Measurements from ENCODE around the gene PLTP. TPM values are rescaled to one million over a fixed set of nuclear protein-coding genes. Genes with fewer than 3 reads are reported as not detected.

PLTP gene
- total and polyA plus RNA-seq, 2 of the 13 experiments (the other 11 are each of a cell fraction or from before 2014, with no cell fraction given), result 16.9 to 28.6 TPM

DNA sequence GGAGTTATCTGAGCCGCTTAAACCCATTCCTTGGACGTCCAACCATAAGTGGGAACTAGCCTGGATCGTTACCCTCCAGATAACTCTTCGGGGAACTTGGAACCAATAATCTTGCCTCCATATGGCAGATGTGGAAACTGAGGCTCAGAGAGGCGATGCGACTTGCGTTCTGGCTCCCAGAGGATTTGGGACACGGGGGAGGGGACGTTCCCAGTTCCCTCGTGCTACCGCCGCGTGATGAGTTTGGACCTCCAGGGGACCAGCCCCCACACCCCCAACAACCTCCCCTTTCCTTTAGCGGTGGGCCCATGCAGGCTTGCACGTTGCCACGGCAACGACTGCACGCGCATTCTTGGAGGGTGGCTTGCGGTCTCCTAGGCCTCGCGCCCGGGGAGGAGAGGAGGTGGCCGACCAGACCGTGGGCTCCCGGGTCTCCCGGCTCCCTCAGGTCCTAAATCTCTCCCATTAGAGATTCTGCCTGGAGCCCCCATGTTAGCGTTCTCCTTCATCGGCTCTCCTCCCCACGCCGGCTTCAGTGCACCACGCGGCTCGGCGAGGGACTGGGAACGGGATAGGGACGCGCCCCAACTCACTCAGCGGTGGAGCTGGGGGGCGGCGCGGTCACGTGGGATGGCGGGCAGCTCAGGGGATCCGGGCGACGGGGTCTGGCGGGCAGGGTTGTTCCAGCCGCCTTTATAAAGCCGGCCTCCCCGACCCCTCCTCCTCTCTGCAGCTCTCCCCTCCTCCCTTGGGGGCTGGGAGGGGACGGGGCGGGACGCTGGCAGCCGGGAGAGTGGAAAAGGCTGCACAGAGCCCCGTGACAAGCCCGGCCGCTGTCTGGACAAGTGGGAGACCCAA, at the start of gene PLTP (continued):
- TF ChIP-seq, protein P1, sequence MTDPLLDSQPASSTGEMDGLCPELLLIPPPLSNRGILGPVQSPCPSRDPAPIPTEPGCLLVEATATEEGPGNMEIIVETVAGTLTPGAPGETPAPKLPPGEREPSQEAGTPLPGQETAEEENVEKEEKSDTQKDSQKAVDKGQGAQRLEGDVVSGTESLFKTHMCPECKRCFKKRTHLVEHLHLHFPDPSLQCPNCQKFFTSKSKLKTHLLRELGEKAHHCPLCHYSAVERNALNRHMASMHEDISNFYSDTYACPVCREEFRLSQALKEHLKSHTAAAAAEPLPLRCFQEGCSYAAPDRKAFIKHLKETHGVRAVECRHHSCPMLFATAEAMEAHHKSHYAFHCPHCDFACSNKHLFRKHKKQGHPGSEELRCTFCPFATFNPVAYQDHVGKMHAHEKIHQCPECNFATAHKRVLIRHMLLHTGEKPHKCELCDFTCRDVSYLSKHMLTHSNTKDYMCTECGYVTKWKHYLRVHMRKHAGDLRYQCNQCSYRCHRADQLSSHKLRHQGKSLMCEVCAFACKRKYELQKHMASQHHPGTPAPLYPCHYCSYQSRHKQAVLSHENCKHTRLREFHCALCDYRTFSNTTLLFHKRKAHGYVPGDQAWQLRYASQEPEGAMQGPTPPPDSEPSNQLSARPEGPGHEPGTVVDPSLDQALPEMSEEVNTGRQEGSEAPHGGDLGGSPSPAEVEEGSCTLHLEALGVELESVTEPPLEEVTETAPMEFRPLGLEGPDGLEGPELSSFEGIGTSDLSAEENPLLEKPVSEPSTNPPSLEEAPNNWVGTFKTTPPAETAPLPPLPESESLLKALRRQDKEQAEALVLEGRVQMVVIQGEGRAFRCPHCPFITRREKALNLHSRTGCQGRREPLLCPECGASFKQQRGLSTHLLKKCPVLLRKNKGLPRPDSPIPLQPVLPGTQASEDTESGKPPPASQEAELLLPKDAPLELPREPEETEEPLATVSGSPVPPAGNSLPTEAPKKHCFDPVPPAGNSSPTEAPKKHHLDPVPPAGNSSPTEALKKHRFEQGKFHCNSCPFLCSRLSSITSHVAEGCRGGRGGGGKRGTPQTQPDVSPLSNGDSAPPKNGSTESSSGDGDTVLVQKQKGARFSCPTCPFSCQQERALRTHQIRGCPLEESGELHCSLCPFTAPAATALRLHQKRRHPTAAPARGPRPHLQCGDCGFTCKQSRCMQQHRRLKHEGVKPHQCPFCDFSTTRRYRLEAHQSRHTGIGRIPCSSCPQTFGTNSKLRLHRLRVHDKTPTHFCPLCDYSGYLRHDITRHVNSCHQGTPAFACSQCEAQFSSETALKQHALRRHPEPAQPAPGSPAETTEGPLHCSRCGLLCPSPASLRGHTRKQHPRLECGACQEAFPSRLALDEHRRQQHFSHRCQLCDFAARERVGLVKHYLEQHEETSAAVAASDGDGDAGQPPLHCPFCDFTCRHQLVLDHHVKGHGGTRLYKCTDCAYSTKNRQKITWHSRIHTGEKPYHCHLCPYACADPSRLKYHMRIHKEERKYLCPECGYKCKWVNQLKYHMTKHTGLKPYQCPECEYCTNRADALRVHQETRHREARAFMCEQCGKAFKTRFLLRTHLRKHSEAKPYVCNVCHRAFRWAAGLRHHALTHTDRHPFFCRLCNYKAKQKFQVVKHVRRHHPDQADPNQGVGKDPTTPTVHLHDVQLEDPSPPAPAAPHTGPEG (CRISPR knock-in tag; IDR thresholded peaks at IDR 0.05), result 0 out of 2 replicates have a peak, but pooled peaks have one; percentile 57
- TF ChIP-seq, protein P2, sequence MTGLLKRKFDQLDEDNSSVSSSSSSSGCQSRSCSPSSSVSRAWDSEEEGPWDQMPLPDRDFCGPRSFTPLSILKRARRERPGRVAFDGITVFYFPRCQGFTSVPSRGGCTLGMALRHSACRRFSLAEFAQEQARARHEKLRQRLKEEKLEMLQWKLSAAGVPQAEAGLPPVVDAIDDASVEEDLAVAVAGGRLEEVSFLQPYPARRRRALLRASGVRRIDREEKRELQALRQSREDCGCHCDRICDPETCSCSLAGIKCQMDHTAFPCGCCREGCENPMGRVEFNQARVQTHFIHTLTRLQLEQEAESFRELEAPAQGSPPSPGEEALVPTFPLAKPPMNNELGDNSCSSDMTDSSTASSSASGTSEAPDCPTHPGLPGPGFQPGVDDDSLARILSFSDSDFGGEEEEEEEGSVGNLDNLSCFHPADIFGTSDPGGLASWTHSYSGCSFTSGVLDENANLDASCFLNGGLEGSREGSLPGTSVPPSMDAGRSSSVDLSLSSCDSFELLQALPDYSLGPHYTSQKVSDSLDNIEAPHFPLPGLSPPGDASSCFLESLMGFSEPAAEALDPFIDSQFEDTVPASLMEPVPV (CRISPR knock-in tag; IDR thresholded peaks at IDR 0.05), result peak; percentile 70; the same call in 1 of the 2 replicates
- TF ChIP-seq FOXA3 (CRISPR knock-in tag; IDR thresholded peaks at IDR 0.05), result no peak
- no peak for TF ChIP-seq ZNF577 (CRISPR knock-in tag; IDR thresholded peaks at IDR 0.05; ENCODE audit: borderline replicate concordance, low read depth)
- no peak for TF ChIP-seq TGIF2 (CRISPR knock-in tag; IDR thresholded peaks at IDR 0.05)
- no peak for TF ChIP-seq IKZF4 (CRISPR knock-in tag; IDR thresholded peaks at IDR 0.05; ENCODE audit: borderline replicate concordance, low read depth, not compliant biosample characterization)
- TF ChIP-seq U2AF2 (IDR thresholded peaks at IDR 0.05; ENCODE audit: low read depth, low read length), result 0 out of 2 replicates have a peak, but pooled peaks have one; percentile 86
- no peak for TF ChIP-seq ZNF446 (CRISPR knock-in tag; IDR thresholded peaks at IDR 0.05)
- TF ChIP-seq, protein P3, sequence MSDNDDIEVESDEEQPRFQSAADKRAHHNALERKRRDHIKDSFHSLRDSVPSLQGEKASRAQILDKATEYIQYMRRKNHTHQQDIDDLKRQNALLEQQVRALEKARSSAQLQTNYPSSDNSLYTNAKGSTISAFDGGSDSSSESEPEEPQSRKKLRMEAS (IDR thresholded peaks at IDR 0.05), result peak; percentile 24; the same call in 1 of the 2 replicates
- TF ChIP-seq ZBTB3 (CRISPR knock-in tag; IDR thresholded peaks at IDR 0.05; ENCODE audit: borderline replicate concordance, low read depth), result peak; percentile 37; the same call in 1 of the 2 replicates
- TF ChIP-seq, protein P4, sequence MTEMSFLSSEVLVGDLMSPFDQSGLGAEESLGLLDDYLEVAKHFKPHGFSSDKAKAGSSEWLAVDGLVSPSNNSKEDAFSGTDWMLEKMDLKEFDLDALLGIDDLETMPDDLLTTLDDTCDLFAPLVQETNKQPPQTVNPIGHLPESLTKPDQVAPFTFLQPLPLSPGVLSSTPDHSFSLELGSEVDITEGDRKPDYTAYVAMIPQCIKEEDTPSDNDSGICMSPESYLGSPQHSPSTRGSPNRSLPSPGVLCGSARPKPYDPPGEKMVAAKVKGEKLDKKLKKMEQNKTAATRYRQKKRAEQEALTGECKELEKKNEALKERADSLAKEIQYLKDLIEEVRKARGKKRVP (CRISPR knock-in tag; IDR thresholded peaks at IDR 0.05), result no peak
- no peak for TF ChIP-seq IRX3 (CRISPR knock-in tag; IDR thresholded peaks at IDR 0.05; ENCODE audit: borderline replicate concordance, low read depth)
- TF ChIP-seq ZNF891 (CRISPR knock-in tag; IDR thresholded peaks at IDR 0.05), result no peak
- no peak for TF ChIP-seq TRIM24 (CRISPR knock-in tag; IDR thresholded peaks at IDR 0.05)
- TF ChIP-seq ZNF558 (CRISPR knock-in tag; IDR thresholded peaks at IDR 0.05; ENCODE audit: borderline replicate concordance), result no peak
- peak; percentile 50; the same call in 1 of the 2 replicates for TF ChIP-seq REL (CRISPR knock-in tag; conservative IDR thresholded peaks at IDR 0.05)
- TF ChIP-seq, protein P5, sequence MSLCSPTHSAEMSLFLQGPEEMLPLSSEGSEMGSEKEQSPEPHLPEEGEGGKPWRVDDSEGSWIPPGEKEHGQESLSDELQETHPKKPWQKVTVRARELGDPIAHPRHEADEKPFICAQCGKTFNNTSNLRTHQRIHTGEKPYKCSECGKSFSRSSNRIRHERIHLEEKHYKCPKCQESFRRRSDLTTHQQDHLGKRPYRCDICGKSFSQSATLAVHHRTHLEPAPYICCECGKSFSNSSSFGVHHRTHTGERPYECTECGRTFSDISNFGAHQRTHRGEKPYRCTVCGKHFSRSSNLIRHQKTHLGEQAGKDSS (CRISPR knock-in tag; IDR thresholded peaks at IDR 0.05; ENCODE audit: borderline replicate concordance, low read depth), result 0 out of 2 replicates have a peak, but pooled peaks have one; percentile 73

All from HepG2 (cell line).